Measurements from ENCODE around the gene ILRUN.
"Not testable (repeated sequence)": the region's sequence is repeated elsewhere in the genome, so short reads cannot be mapped to it uniquely, and the experiment has no call there.

ILRUN gene

GRCh38 chr6:34697904-34698559, 1.5 kb upstream of the ILRUN start:
- FAIRE-seq = no peak
- no peak for DNase-seq (ENCODE audit: insufficient read length, low spot score)

- no peak for FAIRE-seq
- no peak for DNase-seq (ENCODE audit: insufficient read length, low spot score)
Measured at GRCh38 chr6:34697544-34697836, 923 bp upstream of the ILRUN start.

- FAIRE-seq = no peak
- peak; percentile 19 for DNase-seq (ENCODE audit: insufficient read length, low spot score)
Measured at GRCh38 chr6:34696189-34696738, 303 bp downstream of the ILRUN start.

GRCh38 chr6:34695729-34696188, 808 bp downstream of the ILRUN start:
- FAIRE-seq (no peak), DNase-seq (ENCODE audit: insufficient read length, low spot score) (no peak)

GRCh38 chr6:34692280-34692679, 4.3 kb downstream of the ILRUN start:
- no peak for FAIRE-seq
- no peak for DNase-seq (ENCODE audit: insufficient read length, low spot score)

GRCh38 chr6:34689742-34690141, 6.8 kb downstream of the ILRUN start:
- DNase-seq (ENCODE audit: insufficient read length, low spot score) = no peak
- FAIRE-seq = no peak

GRCh38 chr6:34688956-34689355, 7.6 kb downstream of the ILRUN start:
- no peak for FAIRE-seq
- DNase-seq (ENCODE audit: insufficient read length, low spot score) = no peak

GRCh38 chr6:34684919-34685318, 11.6 kb downstream of the ILRUN start:
- DNase-seq (ENCODE audit: insufficient read length, low spot score) = no peak
- FAIRE-seq = peak; percentile 23

- DNase-seq (ENCODE audit: insufficient read length, low spot score) (no peak), FAIRE-seq (peak; percentile 8)
Measured at GRCh38 chr6:34684364-34684763, 12.2 kb downstream of the ILRUN start.

- DNase-seq (ENCODE audit: insufficient read length, low spot score) (no peak), FAIRE-seq (peak; percentile 92)
Measured at GRCh38 chr6:34680802-34681515, 15.6 kb downstream of the ILRUN start.

- not testable (repeated sequence) for DNase-seq (ENCODE audit: insufficient read length, low spot score); FAIRE-seq
Measured at GRCh38 chr6:34680313-34680712, 16.3 kb downstream of the ILRUN start.

GRCh38 chr6:34679552-34680253, 16.9 kb downstream of the ILRUN start:
- FAIRE-seq (peak; percentile 68), DNase-seq (ENCODE audit: insufficient read length, low spot score) (no peak)

GRCh38 chr6:34676140-34676539, 20.4 kb downstream of the ILRUN start:
- FAIRE-seq = no peak
- no peak for DNase-seq (ENCODE audit: insufficient read length, low spot score)

- not testable (repeated sequence) for DNase-seq (ENCODE audit: insufficient read length, low spot score)
- FAIRE-seq = peak; percentile 68
Measured at GRCh38 chr6:34674930-34675329, 21.6 kb downstream of the ILRUN start.

- FAIRE-seq = no peak
- DNase-seq (ENCODE audit: insufficient read length, low spot score) = no peak
Measured at GRCh38 chr6:34674268-34674639, 22.3 kb downstream of the ILRUN start.

GRCh38 chr6:34673064-34673463, 23.5 kb downstream of the ILRUN start:
- DNase-seq (ENCODE audit: insufficient read length, low spot score) (no peak), FAIRE-seq (peak; percentile 70)

- DNase-seq (ENCODE audit: insufficient read length, low spot score) (no peak), FAIRE-seq (peak; percentile 64)
Measured at GRCh38 chr6:34672657-34673043, 23.9 kb downstream of the ILRUN start.

- FAIRE-seq = peak; percentile 95
- DNase-seq (ENCODE audit: insufficient read length, low spot score) = peak; percentile 26
Measured at GRCh38 chr6:34671801-34672656, 24.5 kb downstream of the ILRUN start.

GRCh38 chr6:34671367-34671766, 25.2 kb downstream of the ILRUN start:
- DNase-seq (ENCODE audit: insufficient read length, low spot score) (no peak), FAIRE-seq (peak; percentile 37)

GRCh38 chr6:34668799-34669198, 27.8 kb downstream of the ILRUN start:
- FAIRE-seq; DNase-seq (ENCODE audit: insufficient read length, low spot score): not testable (repeated sequence)

All from GM19239 (cell line).